ENCODE data around the gene BCAM.

DNA sequence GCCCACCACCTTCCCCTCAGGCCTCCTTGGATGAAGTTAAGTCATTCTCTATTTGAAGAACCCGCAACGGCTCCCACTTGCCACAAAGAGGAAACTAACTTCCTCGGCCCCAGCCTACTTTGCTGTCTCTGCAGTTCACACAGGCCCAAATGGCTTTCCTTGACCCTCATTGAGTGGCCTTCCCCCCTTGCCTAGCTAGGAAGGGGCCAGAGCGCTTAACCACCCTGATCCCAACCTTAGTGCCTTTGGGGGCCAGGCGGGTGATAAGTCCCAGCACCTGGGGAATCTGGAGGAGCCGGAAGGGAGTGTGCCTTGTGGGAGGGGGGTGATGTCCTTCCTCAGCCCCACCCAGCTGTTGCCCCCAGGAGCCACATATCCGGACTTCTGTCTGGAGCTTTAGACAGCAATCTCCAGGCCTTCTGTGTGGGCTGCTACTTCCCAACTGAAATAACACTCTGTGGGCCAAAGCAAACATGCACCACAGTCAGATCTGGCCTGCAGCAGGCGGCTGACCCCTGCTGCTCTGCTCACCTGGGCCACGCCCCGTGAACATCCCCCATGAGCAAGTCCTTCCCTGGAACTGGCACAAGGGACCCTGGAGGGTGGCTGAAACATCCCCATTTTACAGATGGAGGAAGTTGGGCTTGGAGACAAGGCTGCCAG lies 47.6 kb downstream of the BCAM start:
- TF ChIP-seq, protein P1, sequence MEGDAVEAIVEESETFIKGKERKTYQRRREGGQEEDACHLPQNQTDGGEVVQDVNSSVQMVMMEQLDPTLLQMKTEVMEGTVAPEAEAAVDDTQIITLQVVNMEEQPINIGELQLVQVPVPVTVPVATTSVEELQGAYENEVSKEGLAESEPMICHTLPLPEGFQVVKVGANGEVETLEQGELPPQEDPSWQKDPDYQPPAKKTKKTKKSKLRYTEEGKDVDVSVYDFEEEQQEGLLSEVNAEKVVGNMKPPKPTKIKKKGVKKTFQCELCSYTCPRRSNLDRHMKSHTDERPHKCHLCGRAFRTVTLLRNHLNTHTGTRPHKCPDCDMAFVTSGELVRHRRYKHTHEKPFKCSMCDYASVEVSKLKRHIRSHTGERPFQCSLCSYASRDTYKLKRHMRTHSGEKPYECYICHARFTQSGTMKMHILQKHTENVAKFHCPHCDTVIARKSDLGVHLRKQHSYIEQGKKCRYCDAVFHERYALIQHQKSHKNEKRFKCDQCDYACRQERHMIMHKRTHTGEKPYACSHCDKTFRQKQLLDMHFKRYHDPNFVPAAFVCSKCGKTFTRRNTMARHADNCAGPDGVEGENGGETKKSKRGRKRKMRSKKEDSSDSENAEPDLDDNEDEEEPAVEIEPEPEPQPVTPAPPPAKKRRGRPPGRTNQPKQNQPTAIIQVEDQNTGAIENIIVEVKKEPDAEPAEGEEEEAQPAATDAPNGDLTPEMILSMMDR (IDR thresholded peaks at IDR 0.05; ENCODE audit: low read depth, low read length), result no peak
- TF ChIP-seq EZH2phosphoT487 (IDR thresholded peaks at IDR 0.05; ENCODE audit: low read depth), result no peak

All from OCI-LY3 (cell line).